IgD-negative memory B cell (primary cell): ENCODE data around the gene GPHN. TPM values are rescaled to one million over a fixed set of nuclear protein-coding genes. Genes with fewer than 3 reads are reported as not detected.
A peak's percentile ranks its signal among the peaks of the same experiment; 100 is the strongest.
"Not testable (repeated sequence)": the region's sequence is repeated elsewhere in the genome, so short reads cannot be mapped to it uniquely, and the experiment has no call there.

Source experiments
- H3K27ac Mint-ChIP-seq, 3 donors: one replicate each; pipeline ENCODE4 v1.8.0; 2020 to 2022; ENCODE audit warnings: mild to moderate bottlenecking in 3 of 3, mixed read lengths in 3 of 3, moderate library complexity in 1 of 3
- H3K27me3 Mint-ChIP-seq: one replicate; pipeline ENCODE4 v1.8.0; 2021; ENCODE audit warnings: mixed read lengths
- H3K36me3 Mint-ChIP-seq: one replicate; pipeline ENCODE4 v1.8.0; 2020; ENCODE audit warnings: mild to moderate bottlenecking, mixed read lengths
- H3K4me1 Mint-ChIP-seq, 3 donors: one replicate each; pipeline ENCODE4 v1.8.0; 2020 to 2022; ENCODE audit warnings: mixed read lengths in 3 of 3, mild to moderate bottlenecking in 1 of 3
- H3K4me3 Mint-ChIP-seq, 4 donors: one replicate each; pipeline ENCODE4 v1.8.0; 2020 to 2022; ENCODE audit warnings: mild to moderate bottlenecking in 4 of 4, mixed read lengths in 4 of 4, moderate library complexity in 3 of 4
- H3K9me3 Mint-ChIP-seq, 3 donors: one replicate each; pipeline ENCODE4 v1.8.0; 2020 to 2021; ENCODE audit warnings: mixed read lengths in 3 of 3, mild to moderate bottlenecking in 1 of 3
- polyA plus RNA-seq: library from polyadenylated mRNA; unstranded; fragments of 300-500 nt; fragmentation: Illumina TruSeq; gene quantifications from one replicate; pipeline ENCODE4 v1.2.3, GENCODE V29; 2021

GPHN gene
- polyA plus RNA-seq, 1 donor from 2014 or later, result 5.9 TPM

- Mint-ChIP-seq H3K9me3 (peaks cover 5 to 15% (median 11%) of the 10 kb centered on the region in 3 donors), H3K27me3 (no peaks in the 10 kb centered on the region), H3K27ac (no peak overlapping the region), H3K4me3 (no peak overlapping the region), H3K4me1 (peaks cover 0 to 4% (median 1%) of the 10 kb centered on the region in 3 donors), H3K36me3 (peaks cover 2% of the 10 kb centered on the region)
Measured at GRCh38 chr14:66709291-66709690, 201.3 kb downstream of the GPHN start.

GRCh38 chr14:66714291-66714690 is 206.3 kb downstream of the GPHN start:
- H3K27ac Mint-ChIP-seq, H3K36me3 Mint-ChIP-seq, H3K27me3 Mint-ChIP-seq: not testable (repeated sequence)
- peaks cover 6 to 14% (median 13%) of the 10 kb centered on the region in 3 donors for H3K4me1 Mint-ChIP-seq
- H3K9me3 Mint-ChIP-seq, result peaks cover 2 to 12% (median 11%) of the 10 kb centered on the region in 3 donors
- peak overlapping the region in 2 of 4 donors; percentile 36 to 67 for H3K4me3 Mint-ChIP-seq

- H3K4me1 Mint-ChIP-seq, result peaks cover 6 to 14% (median 13%) of the 10 kb centered on the region in 3 donors
- not testable (repeated sequence) for H3K27me3 Mint-ChIP-seq, H3K36me3 Mint-ChIP-seq
- H3K9me3 Mint-ChIP-seq, result peaks cover 2 to 12% (median 11%) of the 10 kb centered on the region in 3 donors
- H3K27ac Mint-ChIP-seq, result peak overlapping the region in 1 of 3 donors; percentile 60
- peak overlapping the region in 1 of 4 donors; percentile 76 for H3K4me3 Mint-ChIP-seq
Measured at GRCh38 chr14:66715313-66715712, 207.4 kb downstream of the GPHN start.

- Mint-ChIP-seq H3K27me3 (no peaks in the 10 kb centered on the region), H3K9me3 (peaks cover 2 to 12% (median 8%) of the 10 kb centered on the region in 3 donors), H3K4me1 (peaks cover 6 to 14% (median 13%) of the 10 kb centered on the region in 3 donors), H3K27ac (no peak overlapping the region), H3K36me3 (peaks cover 3% of the 10 kb centered on the region), H3K4me3 (no peak overlapping the region)
Measured at GRCh38 chr14:66716227-66716626, 208.3 kb downstream of the GPHN start.

GRCh38 chr14:66717561-66718140 is 209.7 kb downstream of the GPHN start:
- Mint-ChIP-seq H3K4me3 (peak overlapping the region in 1 of 4 donors; percentile 9), H3K36me3 (peaks cover 2% of the 10 kb centered on the region), H3K27me3 (no peaks in the 10 kb centered on the region), H3K9me3 (peaks cover 0 to 7% (median 4%) of the 10 kb centered on the region in 3 donors), H3K27ac (no peak overlapping the region), H3K4me1 (peaks cover 6 to 13% (median 12%) of the 10 kb centered on the region in 3 donors)

GRCh38 chr14:66724996-66725395 is 217.0 kb downstream of the GPHN start:
- Mint-ChIP-seq H3K4me3 (no peak overlapping the region), H3K4me1 (no peaks in the 10 kb centered on the region), H3K36me3 (peaks cover 16% of the 10 kb centered on the region), H3K27me3 (no peaks in the 10 kb centered on the region), H3K9me3 (peaks cover 10 to 24% (median 17%) of the 10 kb centered on the region in 3 donors), H3K27ac (no peak overlapping the region)

GRCh38 chr14:66731298-66731697 is 223.4 kb downstream of the GPHN start:
- peaks cover 12 to 48% (median 26%) of the 10 kb centered on the region in 3 donors for H3K9me3 Mint-ChIP-seq
- H3K36me3 Mint-ChIP-seq, result peaks cover 21% of the 10 kb centered on the region
- H3K27ac Mint-ChIP-seq, H3K27me3 Mint-ChIP-seq, H3K4me1 Mint-ChIP-seq: not testable (repeated sequence)
- peak overlapping the region in 1 of 4 donors; percentile 63 for H3K4me3 Mint-ChIP-seq

GRCh38 chr14:66735853-66736252 is 227.9 kb downstream of the GPHN start:
- H3K36me3 Mint-ChIP-seq, result peaks cover 23% of the 10 kb centered on the region
- no peak overlapping the region for H3K27ac Mint-ChIP-seq
- H3K4me1 Mint-ChIP-seq, result peaks cover 0 to 2% (median 1%) of the 10 kb centered on the region in 3 donors
- peak overlapping the region in 1 of 4 donors; percentile 32 for H3K4me3 Mint-ChIP-seq
- H3K27me3 Mint-ChIP-seq, result no peaks in the 10 kb centered on the region
- H3K9me3 Mint-ChIP-seq, result peaks cover 6 to 40% (median 6%) of the 10 kb centered on the region in 3 donors

GRCh38 chr14:66739826-66740225 is 231.9 kb downstream of the GPHN start:
- Mint-ChIP-seq H3K4me3 (no peak overlapping the region), H3K4me1 (peaks cover 0 to 2% (median 1%) of the 10 kb centered on the region in 3 donors), H3K9me3 (peaks cover 4 to 17% (median 6%) of the 10 kb centered on the region in 3 donors), H3K27me3 (no peaks in the 10 kb centered on the region), H3K27ac (no peak overlapping the region), H3K36me3 (peaks cover 23% of the 10 kb centered on the region)

- Mint-ChIP-seq H3K9me3 (peaks cover 0 to 9% (median 1%) of the 10 kb centered on the region in 3 donors), H3K4me3 (no peak overlapping the region), H3K4me1 (peaks cover 0 to 1% (median 0%) of the 10 kb centered on the region in 3 donors), H3K27ac (no peak overlapping the region), H3K27me3 (no peaks in the 10 kb centered on the region), H3K36me3 (peaks cover 9% of the 10 kb centered on the region)
Measured at GRCh38 chr14:66745078-66745477, 237.1 kb downstream of the GPHN start.

- H3K4me3 Mint-ChIP-seq, result no peak overlapping the region
- peaks cover 4% of the 10 kb centered on the region for H3K36me3 Mint-ChIP-seq
- no peak overlapping the region for H3K27ac Mint-ChIP-seq
- H3K27me3 Mint-ChIP-seq, result no peaks in the 10 kb centered on the region
- H3K9me3 Mint-ChIP-seq, result peaks cover 0 to 5% (median 1%) of the 10 kb centered on the region in 3 donors
- H3K4me1 Mint-ChIP-seq, result peaks cover 0 to 1% (median 0%) of the 10 kb centered on the region in 3 donors
Measured at GRCh38 chr14:66746316-66747006, 238.5 kb downstream of the GPHN start.

GRCh38 chr14:66752109-66752508 is 244.2 kb downstream of the GPHN start:
- H3K4me3 Mint-ChIP-seq, result no peak overlapping the region
- no peaks in the 10 kb centered on the region for H3K9me3 Mint-ChIP-seq
- H3K27me3 Mint-ChIP-seq, result no peaks in the 10 kb centered on the region

GRCh38 chr14:66758031-66758613 is 250.2 kb downstream of the GPHN start:
- no peak overlapping the region for H3K27ac Mint-ChIP-seq
- peaks cover 3% of the 10 kb centered on the region for H3K36me3 Mint-ChIP-seq
- no peak overlapping the region for H3K4me3 Mint-ChIP-seq
- no peaks in the 10 kb centered on the region for H3K27me3 Mint-ChIP-seq
- peaks cover 0 to 2% (median 2%) of the 10 kb centered on the region in 3 donors for H3K4me1 Mint-ChIP-seq
- H3K9me3 Mint-ChIP-seq, result peaks cover 0 to 2% (median 0%) of the 10 kb centered on the region in 3 donors

More at GRCh38 chr14:66752109-66752508, 244.2 kb downstream of the GPHN start:
- Mint-ChIP-seq H3K36me3 (no peaks in the 10 kb centered on the region), H3K4me1 (no peaks in the 10 kb centered on the region), H3K27ac (no peak overlapping the region)

GRCh38 chr14:66772146-66772545 is 264.2 kb downstream of the GPHN start:
- H3K27me3 Mint-ChIP-seq, result no peaks in the 10 kb centered on the region
- H3K9me3 Mint-ChIP-seq, result peaks cover 0 to 6% (median 4%) of the 10 kb centered on the region in 3 donors
- H3K4me1 Mint-ChIP-seq, result peaks cover 0 to 1% (median 0%) of the 10 kb centered on the region in 3 donors
- no peak overlapping the region for H3K27ac Mint-ChIP-seq
- no peaks in the 10 kb centered on the region for H3K36me3 Mint-ChIP-seq
- H3K4me3 Mint-ChIP-seq, result no peak overlapping the region

- no peaks in the 10 kb centered on the region for H3K4me1 Mint-ChIP-seq
- H3K9me3 Mint-ChIP-seq, result peaks cover 0 to 3% (median 0%) of the 10 kb centered on the region in 3 donors
- peaks cover 7% of the 10 kb centered on the region for H3K36me3 Mint-ChIP-seq
- no peaks in the 10 kb centered on the region for H3K27me3 Mint-ChIP-seq
- no peak overlapping the region for H3K4me3 Mint-ChIP-seq
- H3K27ac Mint-ChIP-seq, result no peak overlapping the region
Measured at GRCh38 chr14:66782853-66783252, 274.9 kb downstream of the GPHN start.
